Measurements from ENCODE around the gene FHAD1.

Gene FHAD1

DNA sequence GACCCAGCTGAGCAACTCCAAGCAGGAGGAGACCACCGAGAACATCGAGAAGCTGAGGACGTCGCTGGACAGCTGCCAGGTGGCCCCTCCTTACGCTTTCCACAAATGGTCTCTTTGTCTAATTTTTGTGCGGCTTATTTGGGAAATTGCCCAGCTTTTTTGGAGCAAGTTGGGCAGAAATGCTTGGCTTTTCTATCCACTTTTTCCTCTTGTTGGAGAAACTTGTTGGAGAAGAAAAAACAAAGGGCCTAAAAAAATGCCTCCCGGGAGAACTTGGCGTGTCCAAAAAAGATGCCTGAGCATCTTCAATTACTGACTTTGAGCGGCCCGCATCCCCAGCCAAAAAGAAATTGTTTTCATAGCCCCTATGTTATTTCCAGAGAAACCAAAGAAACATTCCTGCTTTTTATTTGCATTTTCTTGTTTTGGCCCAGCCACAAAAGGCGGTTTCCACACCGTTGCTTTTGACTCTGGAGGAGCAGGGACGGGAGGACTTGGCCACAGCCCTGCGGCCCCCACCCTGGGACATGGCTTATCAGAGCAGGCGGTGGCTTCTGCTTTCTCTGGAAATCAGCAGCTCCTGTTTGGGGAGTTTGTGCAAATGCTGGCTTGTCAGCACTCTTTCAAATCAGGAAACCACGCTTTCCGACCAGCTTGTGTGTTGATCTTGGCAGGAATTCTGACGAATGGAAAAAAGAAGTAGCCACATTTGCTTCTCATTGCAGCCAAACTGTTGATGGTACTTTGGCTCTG is 81.5 kb downstream of the FHAD1 start:
- no peaks in the 10 kb centered on the region for H4K20me1 ChIP-seq (ENCODE audit: control insufficient read depth, insufficient read depth, low read depth, low read length)
- no peaks in the 10 kb centered on the region for H3K9me2 ChIP-seq (replicated peaks; ENCODE audit: control insufficient read depth, low read length)
- no peak overlapping the region for H3K27ac ChIP-seq (ENCODE audit: low read depth, low read length)
- TF ChIP-seq EZH2phosphoT487 (IDR thresholded peaks at IDR 0.05; ENCODE audit: borderline replicate concordance, low read length): no peak
- TF ChIP-seq, protein P1, sequence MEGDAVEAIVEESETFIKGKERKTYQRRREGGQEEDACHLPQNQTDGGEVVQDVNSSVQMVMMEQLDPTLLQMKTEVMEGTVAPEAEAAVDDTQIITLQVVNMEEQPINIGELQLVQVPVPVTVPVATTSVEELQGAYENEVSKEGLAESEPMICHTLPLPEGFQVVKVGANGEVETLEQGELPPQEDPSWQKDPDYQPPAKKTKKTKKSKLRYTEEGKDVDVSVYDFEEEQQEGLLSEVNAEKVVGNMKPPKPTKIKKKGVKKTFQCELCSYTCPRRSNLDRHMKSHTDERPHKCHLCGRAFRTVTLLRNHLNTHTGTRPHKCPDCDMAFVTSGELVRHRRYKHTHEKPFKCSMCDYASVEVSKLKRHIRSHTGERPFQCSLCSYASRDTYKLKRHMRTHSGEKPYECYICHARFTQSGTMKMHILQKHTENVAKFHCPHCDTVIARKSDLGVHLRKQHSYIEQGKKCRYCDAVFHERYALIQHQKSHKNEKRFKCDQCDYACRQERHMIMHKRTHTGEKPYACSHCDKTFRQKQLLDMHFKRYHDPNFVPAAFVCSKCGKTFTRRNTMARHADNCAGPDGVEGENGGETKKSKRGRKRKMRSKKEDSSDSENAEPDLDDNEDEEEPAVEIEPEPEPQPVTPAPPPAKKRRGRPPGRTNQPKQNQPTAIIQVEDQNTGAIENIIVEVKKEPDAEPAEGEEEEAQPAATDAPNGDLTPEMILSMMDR (IDR thresholded peaks at IDR 0.05; ENCODE audit: low read depth, low read length, poor library complexity, severe bottlenecking): no peak
- no peaks in the 10 kb centered on the region for H3K9me3 ChIP-seq (ENCODE audit: control insufficient read depth, insufficient read depth, low read length)
- no peaks in the 10 kb centered on the region for H3K79me2 ChIP-seq (ENCODE audit: control insufficient read depth, low read length)
- H3K4me3 ChIP-seq (ENCODE audit: low read length): no peak overlapping the region
- no peaks in the 10 kb centered on the region for H3K36me3 ChIP-seq (ENCODE audit: control insufficient read depth, low read length)
- no peak overlapping the region for H3K4me2 ChIP-seq (ENCODE audit: low read length)
- no peaks in the 10 kb centered on the region; the same call in 1 of the 2 replicates for H3K27me3 ChIP-seq (ENCODE audit: control insufficient read depth, low read length)
- H3K4me1 ChIP-seq (ENCODE audit: control insufficient read depth, low read length): no peaks in the 10 kb centered on the region
- H3F3A ChIP-seq (ENCODE audit: control insufficient read depth, insufficient read depth): no peaks in the 10 kb centered on the region

DNA sequence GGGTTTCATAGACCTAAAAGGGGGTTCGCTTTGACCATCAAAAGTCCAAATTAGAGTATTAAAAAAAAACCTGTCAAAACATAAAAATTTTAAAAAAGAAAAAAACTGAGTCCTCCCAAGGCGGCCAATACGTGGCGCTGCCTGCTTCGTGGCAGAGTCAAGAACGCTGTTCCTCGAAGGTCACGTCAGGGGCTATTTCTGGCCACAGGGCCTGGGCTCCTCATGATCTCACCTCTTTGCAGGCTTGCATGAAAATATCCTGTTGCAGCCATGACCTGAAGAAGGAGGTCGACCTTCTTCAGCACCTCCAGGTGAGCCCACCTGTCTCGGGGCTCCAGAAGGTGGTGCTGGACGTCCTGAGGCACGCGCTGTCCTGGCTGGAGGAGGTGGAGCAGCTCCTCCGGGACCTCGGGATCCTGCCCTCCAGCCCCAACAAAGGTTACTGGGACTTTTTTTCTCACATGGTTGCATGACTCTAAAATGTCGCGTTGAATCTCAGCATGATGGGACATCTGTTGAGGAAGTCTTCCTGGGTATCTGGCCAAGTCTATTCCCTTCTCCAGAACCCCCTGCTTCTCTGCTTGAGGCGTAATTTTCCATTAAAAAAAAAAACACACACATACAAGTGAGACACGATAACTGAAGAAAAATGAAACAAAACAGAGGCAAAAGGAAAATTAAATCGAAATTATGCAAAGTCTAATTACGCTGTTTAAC is 82.2 kb downstream of the FHAD1 start:
- no peak overlapping the region for H3K4me2 ChIP-seq (ENCODE audit: low read length)

GRCh38 chr1:15330028-15330427 is 83.0 kb downstream of the FHAD1 start:
- Histone ChIP-seq H3K27ac (ENCODE audit: low read depth, low read length) (no peak overlapping the region), H3K9me2 (replicated peaks; ENCODE audit: control insufficient read depth, low read length) (no peaks in the 10 kb centered on the region), H3K4me3 (ENCODE audit: low read length) (no peak overlapping the region), H3K27me3 (ENCODE audit: control insufficient read depth, low read length) (no peaks in the 10 kb centered on the region; the same call in 1 of the 2 replicates), H3K79me2 (ENCODE audit: control insufficient read depth, low read length) (no peaks in the 10 kb centered on the region), H3K36me3 (ENCODE audit: control insufficient read depth, low read length) (no peaks in the 10 kb centered on the region), H3K4me1 (ENCODE audit: control insufficient read depth, low read length) (no peaks in the 10 kb centered on the region), H3K4me2 (ENCODE audit: low read length) (no peak overlapping the region), H3F3A (ENCODE audit: control insufficient read depth, insufficient read depth) (no peaks in the 10 kb centered on the region), H3K9me3 (ENCODE audit: control insufficient read depth, insufficient read depth, low read length) (no peaks in the 10 kb centered on the region), H4K20me1 (ENCODE audit: control insufficient read depth, insufficient read depth, low read depth, low read length) (no peaks in the 10 kb centered on the region)
- no peak for TF ChIP-seq EZH2phosphoT487 (IDR thresholded peaks at IDR 0.05; ENCODE audit: borderline replicate concordance, low read length)
- TF ChIP-seq, protein P1 (IDR thresholded peaks at IDR 0.05; ENCODE audit: low read depth, low read length, poor library complexity, severe bottlenecking): no peak

More for the DNA sequence above, 82.2 kb downstream of the FHAD1 start:
- H3F3A ChIP-seq (ENCODE audit: control insufficient read depth, insufficient read depth): no peaks in the 10 kb centered on the region
- H3K36me3 ChIP-seq (ENCODE audit: control insufficient read depth, low read length): no peaks in the 10 kb centered on the region
- no peaks in the 10 kb centered on the region for H3K4me1 ChIP-seq (ENCODE audit: control insufficient read depth, low read length)
- no peak for TF ChIP-seq EZH2phosphoT487 (IDR thresholded peaks at IDR 0.05; ENCODE audit: borderline replicate concordance, low read length)
- TF ChIP-seq, protein P1 (IDR thresholded peaks at IDR 0.05; ENCODE audit: low read depth, low read length, poor library complexity, severe bottlenecking): peak; percentile 10
- H3K9me2 ChIP-seq (replicated peaks; ENCODE audit: control insufficient read depth, low read length): no peaks in the 10 kb centered on the region
- no peaks in the 10 kb centered on the region for H3K79me2 ChIP-seq (ENCODE audit: control insufficient read depth, low read length)
- no peaks in the 10 kb centered on the region; the same call in 1 of the 2 replicates for H3K27me3 ChIP-seq (ENCODE audit: control insufficient read depth, low read length)
- no peak overlapping the region for H3K27ac ChIP-seq (ENCODE audit: low read depth, low read length)
- no peaks in the 10 kb centered on the region for H3K9me3 ChIP-seq (ENCODE audit: control insufficient read depth, insufficient read depth, low read length)
- no peaks in the 10 kb centered on the region for H4K20me1 ChIP-seq (ENCODE audit: control insufficient read depth, insufficient read depth, low read depth, low read length)
- H3K4me3 ChIP-seq (ENCODE audit: low read length): no peak overlapping the region
